ENCODE data around the gene CYP2S1. TPM values are rescaled to one million over a fixed set of nuclear protein-coding genes. Genes with fewer than 3 reads are reported as not detected.

The CYP2S1 gene
- total RNA-seq, 1 experiment from 2014 or later: 6.8 TPM

DNA sequence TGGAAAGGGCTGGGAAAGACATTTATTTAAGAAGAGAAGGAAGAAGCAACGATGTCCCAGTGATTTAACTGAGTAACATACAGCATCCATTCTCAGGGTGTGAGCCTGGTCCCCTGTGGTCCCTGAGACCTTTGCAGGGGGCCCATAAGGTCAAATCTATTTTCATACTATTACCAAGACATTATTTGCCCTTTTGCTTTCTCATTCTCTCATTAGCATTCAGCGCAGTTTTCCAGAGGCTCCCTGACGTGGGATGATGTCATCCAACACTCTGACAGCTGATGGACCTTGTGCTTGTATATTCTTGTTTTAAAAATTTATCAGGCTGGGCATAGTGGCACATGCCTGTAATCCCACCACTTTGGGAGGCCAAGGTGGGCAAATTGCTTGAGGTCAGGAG is 52.8 kb downstream of the CYP2S1 start:
- Histone ChIP-seq H3K4me3 (no peak overlapping the region), H3K79me2 (ENCODE audit: low read depth) (no peaks in the 10 kb centered on the region), H3K4me1 (replicated peaks; ENCODE audit: insufficient read depth) (no peaks in the 10 kb centered on the region), H2AFZ (no peak overlapping the region), H3K4me2 (no peak overlapping the region), H4K20me1 (ENCODE audit: insufficient read depth) (no peaks in the 10 kb centered on the region), H3F3A (ENCODE audit: insufficient read depth, low read depth) (no peaks in the 10 kb centered on the region; the same call in 1 of the 2 replicates), H3K27me3 (ENCODE audit: insufficient read depth, low read depth) (no peaks in the 10 kb centered on the region), H3K9me2 (ENCODE audit: insufficient read depth) (no peaks in the 10 kb centered on the region), H3K9me3 (ENCODE audit: insufficient read depth, low read depth) (no peaks in the 10 kb centered on the region), H3K27ac (no peak overlapping the region), H3K36me3 (ENCODE audit: low read depth) (no peaks in the 10 kb centered on the region)
- ChIA-PET CTCF (no interaction called here), POLR2A (ENCODE audit: unreplicated experiment) (no interaction called here)
- intact Hi-C loops (cut with micrococcal nuclease; ENCODE audit: unreplicated experiment): no loop called here
- DNase-seq: no peak
- no peak for TF ChIP-seq EZH2 (IDR thresholded peaks at IDR 0.05; ENCODE audit: low read depth)
- TF ChIP-seq, protein P1, sequence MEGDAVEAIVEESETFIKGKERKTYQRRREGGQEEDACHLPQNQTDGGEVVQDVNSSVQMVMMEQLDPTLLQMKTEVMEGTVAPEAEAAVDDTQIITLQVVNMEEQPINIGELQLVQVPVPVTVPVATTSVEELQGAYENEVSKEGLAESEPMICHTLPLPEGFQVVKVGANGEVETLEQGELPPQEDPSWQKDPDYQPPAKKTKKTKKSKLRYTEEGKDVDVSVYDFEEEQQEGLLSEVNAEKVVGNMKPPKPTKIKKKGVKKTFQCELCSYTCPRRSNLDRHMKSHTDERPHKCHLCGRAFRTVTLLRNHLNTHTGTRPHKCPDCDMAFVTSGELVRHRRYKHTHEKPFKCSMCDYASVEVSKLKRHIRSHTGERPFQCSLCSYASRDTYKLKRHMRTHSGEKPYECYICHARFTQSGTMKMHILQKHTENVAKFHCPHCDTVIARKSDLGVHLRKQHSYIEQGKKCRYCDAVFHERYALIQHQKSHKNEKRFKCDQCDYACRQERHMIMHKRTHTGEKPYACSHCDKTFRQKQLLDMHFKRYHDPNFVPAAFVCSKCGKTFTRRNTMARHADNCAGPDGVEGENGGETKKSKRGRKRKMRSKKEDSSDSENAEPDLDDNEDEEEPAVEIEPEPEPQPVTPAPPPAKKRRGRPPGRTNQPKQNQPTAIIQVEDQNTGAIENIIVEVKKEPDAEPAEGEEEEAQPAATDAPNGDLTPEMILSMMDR (conservative IDR thresholded peaks at IDR 0.05): no peak
- no TSS peak for BruUV-seq (replicated peaks)

GRCh38 chr19:41248895-41249294 is 55.9 kb downstream of the CYP2S1 start:
- Histone ChIP-seq H3K9me2 (ENCODE audit: insufficient read depth) (no peaks in the 10 kb centered on the region), H4K20me1 (ENCODE audit: insufficient read depth) (no peaks in the 10 kb centered on the region), H3K9me3 (ENCODE audit: insufficient read depth, low read depth) (no peaks in the 10 kb centered on the region), H3K4me1 (replicated peaks; ENCODE audit: insufficient read depth) (no peaks in the 10 kb centered on the region), H3K27me3 (ENCODE audit: insufficient read depth, low read depth) (no peaks in the 10 kb centered on the region), H3K36me3 (ENCODE audit: low read depth) (no peaks in the 10 kb centered on the region), H3K4me3 (no peak overlapping the region), H3K4me2 (no peak overlapping the region), H2AFZ (no peak overlapping the region), H3K27ac (no peak overlapping the region), H3K79me2 (ENCODE audit: low read depth) (no peaks in the 10 kb centered on the region), H3F3A (ENCODE audit: insufficient read depth, low read depth) (no peaks in the 10 kb centered on the region; the same call in 1 of the 2 replicates)
- DNase-seq: no peak
- POLR2A ChIA-PET (ENCODE audit: unreplicated experiment): interaction anchor here (0.7 kb wide), 1 partner anchor 465 kb away, joined by 7 read pairs; no protein-coding TSS in a partner anchor
- intact Hi-C loops (cut with micrococcal nuclease; ENCODE audit: unreplicated experiment): no loop called here
- CTCF ChIA-PET: interaction anchor here (0.6 kb wide), 1 partner anchor 103 kb away, joined by 3 read pairs; no protein-coding TSS in a partner anchor
- TF ChIP-seq, protein P1 (conservative IDR thresholded peaks at IDR 0.05): no peak
- no TSS peak for BruUV-seq (replicated peaks)

GRCh38 chr19:41249707-41250423 is 56.8 kb downstream of the CYP2S1 start:
- Histone ChIP-seq H3K4me2 (no peak overlapping the region), H3K9me2 (ENCODE audit: insufficient read depth) (no peaks in the 10 kb centered on the region), H3K27me3 (ENCODE audit: insufficient read depth, low read depth) (no peaks in the 10 kb centered on the region), H3K36me3 (ENCODE audit: low read depth) (no peaks in the 10 kb centered on the region), H4K20me1 (ENCODE audit: insufficient read depth) (no peaks in the 10 kb centered on the region), H2AFZ (no peak overlapping the region), H3K79me2 (ENCODE audit: low read depth) (no peaks in the 10 kb centered on the region), H3K9me3 (ENCODE audit: insufficient read depth, low read depth) (no peaks in the 10 kb centered on the region), H3K27ac (no peak overlapping the region), H3K4me3 (no peak overlapping the region), H3K4me1 (replicated peaks; ENCODE audit: insufficient read depth) (no peaks in the 10 kb centered on the region), H3F3A (ENCODE audit: insufficient read depth, low read depth) (no peaks in the 10 kb centered on the region; the same call in 1 of the 2 replicates)
- no TSS peak for BruUV-seq (replicated peaks)
- intact Hi-C loops (cut with micrococcal nuclease; ENCODE audit: unreplicated experiment): no loop called here
- DNase-seq: peak in 1 of 2 experiments; percentile 58
- TF ChIP-seq EZH2 (IDR thresholded peaks at IDR 0.05; ENCODE audit: low read depth): no peak
- TF ChIP-seq, protein P1 (conservative IDR thresholded peaks at IDR 0.05): no peak
- ChIA-PET POLR2A (ENCODE audit: unreplicated experiment) (no interaction called here), CTCF (no interaction called here)

Measured in PC-9 (cell line).